CD4-positive, alpha-beta T cell treated with Interleukin-4 for 1 hour (primary cell): ENCODE data around the gene RAC3.
A peak's percentile ranks its signal among the peaks of the same experiment; 100 is the strongest.

ENCODE experiments used
- DNase-seq, 2 donors: peaks; one replicate each; pipeline ENCODE4 v3.0.0-alpha.2; 2020 to 2022

Gene RAC3

DNA sequence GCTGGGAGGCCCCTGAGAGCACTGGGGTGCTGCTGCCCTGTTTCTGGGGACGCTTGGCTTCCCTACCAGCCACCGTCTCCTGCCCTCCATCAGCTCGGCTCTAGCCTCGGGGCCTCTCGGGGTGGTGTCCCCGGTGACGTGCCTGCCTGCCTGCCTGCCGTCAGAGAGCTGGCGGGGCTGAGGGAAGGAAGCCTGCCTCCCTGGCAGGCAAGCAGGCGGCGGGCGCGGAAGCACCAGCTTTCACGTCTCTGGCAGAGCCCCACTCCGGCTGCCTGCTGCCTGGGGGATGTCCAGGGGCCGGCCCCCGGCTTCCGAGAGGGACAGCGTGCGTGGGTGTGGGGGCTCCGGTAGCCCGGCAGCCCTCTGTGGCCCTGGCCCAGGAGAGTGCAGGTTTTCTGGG lies 18.1 kb upstream of the RAC3 start:
- DNase-seq = no peak

DNA sequence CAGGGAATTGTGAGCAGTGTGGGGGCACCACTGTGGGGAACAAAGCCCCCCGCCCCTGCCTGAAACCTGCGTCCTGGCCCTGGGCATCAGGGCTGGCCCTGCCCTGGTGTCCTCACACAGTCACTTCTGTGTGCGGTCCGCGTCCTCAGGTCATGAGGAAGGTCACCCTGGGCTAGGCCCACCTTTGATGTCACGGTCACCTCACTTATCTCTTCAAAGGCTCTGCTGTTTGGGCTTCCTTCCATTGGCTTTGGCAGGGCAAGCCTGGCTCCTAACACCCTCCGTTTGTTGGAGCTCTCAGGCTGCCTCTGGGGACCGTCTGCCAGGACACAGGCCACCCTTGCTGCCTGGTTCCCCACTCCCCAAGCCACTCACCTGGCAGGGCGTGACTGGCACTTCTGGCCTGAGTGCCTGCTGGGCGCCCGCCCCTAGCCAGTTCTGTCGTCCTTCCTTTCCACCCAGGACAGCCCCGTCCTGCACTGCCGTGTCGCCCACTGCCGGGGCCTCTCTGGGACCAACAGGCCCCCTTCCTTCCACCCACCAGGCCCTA lies 17.6 kb upstream of the RAC3 start:
- no peak for DNase-seq

DNA sequence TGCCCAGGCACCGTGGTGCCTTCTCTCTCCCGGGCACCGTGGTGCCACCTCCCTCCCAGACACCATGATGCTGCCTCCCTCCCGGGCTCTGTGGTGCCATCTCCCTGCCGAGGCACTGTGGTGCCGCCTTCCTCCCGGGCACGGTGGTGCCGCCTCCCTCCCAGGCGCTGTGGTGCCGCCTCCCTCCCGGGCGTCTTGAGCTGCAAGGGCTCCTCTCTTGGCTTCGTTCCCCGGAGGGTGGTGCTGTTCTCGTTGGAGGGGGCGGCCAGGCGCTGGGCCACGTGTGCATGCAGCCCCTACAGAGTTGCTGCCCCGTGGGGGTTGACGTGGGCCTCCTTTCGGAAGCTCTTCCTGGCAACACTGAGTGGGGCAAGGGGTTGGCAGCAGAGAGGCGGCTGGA lies 17.0 kb upstream of the RAC3 start:
- DNase-seq = no peak

DNA sequence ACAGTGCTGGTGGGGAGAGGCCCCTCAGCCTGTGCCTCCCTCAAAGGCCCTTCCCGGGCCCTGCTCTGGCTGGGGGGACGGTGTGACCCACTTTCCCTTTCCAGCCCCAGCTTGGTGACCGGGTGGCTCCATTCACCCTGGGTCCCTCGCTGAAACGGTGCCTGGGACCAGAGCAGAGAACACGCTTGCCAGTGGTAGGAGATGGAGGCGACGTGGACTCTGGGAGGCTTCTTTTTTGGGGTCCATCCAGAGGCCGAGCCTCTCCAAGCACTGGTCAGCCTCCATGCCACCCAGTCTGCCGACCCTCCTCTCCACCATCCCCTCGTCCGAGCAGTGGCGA lies 16.5 kb upstream of the RAC3 start:
- DNase-seq = no peak

DNA sequence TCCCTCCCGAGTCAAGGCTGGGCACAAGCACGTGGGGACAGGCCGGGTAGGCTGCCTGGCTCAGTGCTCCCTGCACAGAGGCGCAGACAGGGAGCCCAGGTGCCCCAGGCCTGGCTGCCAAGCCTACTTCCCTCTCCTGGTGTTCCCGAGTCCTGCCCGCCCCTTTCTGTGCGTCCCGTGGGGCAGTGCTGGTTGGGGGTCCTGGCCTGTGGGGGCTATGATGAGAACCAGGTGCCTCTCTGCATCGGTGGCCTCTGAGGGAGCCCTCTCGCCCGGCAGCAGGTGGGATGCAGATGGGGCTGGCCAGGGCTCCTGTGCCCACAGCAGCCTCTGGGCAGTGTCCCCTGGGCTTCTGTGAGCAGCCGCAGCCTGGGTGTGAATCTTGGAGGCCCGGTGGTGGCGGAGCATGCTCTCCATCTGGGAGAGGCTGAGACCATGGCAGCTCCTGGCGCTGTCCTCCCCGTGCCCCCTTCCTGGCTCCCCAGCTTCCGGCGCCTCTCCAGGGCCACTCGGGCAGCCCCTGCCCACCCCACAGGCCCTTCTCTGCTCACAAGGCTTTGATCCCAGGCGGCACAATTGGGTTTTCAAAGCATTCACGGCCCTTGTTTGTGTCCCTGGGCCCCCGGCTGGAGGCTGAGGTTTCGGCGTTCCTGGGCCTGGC lies 16.0 kb upstream of the RAC3 start:
- no peak for DNase-seq

DNA sequence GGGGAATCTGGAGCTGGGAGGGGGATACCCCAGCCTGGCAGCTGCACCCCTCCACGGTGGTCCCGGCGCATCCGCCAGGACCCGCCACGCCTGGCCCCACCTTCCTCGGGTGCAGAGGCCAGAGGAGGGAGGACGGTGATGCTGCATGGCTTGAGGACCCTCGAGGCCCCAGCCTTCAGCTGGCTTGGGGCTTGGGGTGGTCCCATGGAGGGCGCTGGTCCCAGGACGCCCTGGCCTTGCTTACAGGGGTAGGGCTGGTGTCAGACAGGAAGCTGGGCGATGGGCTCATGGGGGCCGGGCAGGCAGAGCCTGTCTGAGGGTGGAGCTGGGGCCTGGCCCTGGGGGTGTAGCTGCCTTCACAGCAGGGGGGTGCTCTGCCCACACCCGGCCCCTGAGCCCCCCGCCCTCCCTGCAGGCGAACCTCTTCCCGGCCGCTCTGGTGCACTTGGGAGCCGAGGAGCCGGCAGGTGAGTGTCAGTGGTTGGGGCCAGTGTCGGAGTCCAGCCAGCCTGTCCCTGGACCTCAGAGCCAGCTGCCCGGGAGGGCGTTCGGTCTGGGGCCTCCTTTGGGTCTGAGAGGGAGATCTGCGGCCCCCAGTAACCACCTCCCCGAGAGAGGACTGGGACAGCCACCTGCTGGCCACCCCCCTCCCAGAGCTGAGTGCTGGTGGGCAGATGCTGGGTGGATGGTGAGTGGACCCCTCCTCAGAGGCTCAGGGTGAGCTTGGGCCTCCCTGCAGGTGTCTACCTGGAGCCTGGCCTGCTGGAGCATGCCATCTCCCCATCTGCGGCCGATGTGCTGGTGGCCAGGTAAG lies 15.2 kb upstream of the RAC3 start:
- no peak for DNase-seq

DNA sequence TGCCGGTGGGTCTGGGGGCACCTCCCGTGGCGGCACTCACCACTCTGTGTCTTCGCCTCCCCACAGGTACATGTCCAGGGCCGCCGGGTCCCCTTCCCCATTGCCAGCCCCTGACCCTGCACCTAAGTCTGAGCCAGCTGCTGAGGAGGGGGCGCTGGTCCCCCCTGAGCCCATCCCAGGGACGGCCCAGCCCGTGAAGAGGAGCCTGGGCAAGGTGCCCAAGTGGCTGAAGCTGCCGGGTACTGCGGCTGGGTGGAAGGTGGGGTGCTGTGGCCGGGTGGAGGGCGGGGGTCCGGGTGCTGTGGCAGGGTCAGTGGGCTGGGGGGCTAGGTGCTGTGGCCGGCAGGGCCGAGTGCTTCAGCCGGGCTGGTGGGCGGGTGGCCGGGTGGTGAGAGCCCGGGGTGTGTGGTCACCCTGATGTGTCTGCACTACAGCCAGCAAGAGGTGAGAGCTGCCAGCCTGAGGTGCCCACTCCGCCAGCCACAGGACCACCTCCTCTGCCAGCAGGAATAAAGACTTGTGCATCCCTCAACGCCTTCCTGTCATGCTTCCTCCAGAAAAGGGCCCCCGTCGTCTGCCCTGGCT lies 14.5 kb upstream of the RAC3 start:
- no peak for DNase-seq

DNA sequence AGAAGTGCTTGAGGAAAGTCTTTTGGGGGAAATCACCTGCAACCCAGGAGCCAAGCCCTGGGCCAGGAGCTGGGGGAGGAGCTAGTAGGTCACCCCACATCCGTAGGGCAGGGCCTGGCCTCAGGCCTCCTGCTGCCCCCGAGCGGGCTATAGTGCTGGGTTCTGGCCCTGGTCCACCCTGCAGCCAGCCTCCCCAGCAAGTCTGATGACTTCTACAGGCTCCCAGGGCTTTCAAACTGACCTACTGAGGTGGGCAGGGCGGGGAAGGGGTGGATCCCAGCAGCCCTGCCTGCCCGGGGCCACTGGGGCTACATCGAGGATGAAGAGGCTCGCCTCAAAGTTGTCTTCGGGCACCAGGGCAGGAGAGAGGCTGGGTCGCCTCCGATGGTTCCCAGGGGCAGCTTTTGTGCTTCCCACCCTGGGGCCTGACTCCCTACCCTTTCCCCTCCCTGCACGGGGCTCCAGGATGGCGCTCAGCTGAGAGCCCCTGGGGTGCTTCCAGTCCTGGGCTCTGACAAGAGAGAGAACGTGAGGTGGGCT lies 13.8 kb upstream of the RAC3 start:
- no peak for DNase-seq

DNA sequence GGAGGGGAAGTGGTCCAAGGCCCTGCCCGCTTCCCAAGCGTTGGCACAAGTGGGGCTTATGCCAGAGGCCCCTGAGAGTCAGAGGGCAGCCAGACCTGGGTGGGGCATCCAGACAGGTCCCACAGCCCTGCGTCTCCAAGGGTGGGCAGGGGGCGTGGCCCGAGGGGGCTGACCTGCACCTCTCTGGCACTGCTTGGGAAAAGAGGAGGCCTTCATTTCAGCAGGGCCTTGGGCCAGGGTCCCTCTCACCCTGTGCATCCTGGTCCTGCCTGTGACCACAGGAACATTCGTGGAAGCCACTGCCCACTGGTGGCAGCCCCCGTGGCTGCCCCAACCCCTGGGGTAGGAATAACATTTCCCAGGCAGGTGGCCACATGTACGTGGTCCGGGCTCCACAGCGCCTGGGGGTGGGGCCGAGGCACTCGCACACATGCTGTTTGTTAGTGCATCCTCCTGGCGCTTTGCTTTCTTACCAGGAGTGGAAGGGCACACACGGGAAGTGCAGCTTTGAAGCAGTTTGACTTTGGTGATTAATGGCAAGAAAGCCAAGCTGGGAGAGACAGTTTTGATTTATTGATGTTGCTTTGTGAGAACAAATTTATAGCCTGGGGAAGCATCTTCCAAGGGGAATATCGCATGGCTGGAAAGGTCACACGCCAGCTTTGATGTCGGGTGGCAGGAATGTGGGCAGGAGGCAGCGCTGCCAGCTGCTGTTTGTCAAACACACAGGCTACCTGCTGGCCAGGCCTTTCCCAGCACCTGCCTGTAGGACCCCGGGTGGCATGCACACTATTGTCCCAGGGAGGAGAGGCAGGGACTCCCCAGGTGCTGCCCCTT lies 13.1 kb upstream of the RAC3 start:
- no peak for DNase-seq

DNA sequence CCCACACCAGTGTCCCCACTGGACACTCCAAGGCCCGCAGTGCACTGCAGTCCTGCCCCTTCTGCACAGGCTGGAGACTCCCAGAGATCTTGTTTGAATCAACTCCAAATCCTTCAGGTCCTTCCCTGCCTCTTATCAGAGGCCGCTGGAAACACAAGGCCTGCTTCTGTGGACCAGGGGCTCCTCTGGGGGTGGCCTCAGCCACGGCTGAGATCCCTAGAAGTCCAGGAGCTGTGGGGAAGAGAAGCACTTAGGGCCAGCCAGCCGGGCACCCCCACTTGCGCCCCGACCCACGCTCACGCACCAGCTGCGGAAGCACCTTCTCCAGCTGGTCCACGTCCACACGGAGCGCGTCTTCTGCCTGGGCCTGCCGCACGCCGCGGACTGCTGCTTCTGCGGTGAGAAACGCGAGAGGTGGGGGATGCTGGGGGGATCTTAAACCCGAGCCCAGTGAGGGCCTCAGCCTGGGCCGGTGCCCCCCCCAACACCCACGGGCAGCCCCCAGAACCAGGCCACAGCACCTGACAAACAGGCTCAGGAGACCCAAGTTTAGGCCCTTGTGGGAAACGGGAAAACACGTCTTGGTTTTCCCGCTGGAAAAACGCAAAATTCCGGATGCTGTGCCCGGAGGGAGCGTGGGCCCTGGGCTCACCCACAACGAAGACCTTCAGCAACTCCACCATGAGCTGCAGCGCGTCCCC lies 12.3 kb upstream of the RAC3 start:
- no peak for DNase-seq

DNA sequence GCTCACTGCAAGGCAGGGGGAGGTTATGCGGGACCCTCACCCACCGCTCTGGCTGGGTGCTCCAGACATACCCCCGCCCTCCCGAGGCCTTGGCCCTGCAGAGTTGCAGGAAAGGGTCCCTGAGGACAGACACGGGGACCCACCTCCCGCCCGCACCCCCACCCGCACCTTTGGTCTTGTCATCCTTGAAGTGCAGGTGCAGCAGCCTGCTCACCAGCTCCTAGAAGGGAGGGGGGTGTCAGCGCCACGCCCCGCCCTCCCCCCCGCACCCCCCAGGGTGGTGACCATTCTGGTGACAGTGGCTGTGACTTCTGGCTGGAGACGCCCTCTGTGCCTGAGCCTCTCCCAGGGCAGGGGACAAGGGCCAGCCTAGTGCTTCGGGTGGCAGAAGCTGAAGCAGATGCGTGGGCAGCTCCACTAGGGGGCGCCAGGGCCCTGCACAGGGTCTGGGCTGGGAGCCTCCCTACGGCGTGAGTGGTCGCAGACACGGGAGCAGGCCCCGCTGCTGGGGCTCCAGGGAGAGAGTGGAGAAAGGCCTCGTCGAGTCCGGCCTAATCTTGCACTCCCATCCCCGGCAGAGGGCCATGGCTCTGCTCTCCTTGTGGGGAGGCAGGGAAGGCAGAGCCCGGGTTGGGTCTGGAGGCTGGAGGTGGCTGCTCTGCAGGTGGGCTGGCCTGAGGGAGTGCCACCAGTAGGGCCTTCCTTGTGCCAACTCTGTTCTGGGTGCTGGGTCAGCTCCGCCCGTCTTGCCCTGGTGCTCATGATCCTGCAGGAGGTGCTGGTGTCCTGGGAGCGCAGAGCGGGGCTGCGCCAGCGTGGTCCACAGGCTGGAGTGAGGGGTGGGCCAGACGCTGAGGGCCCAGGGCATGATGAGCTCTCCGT lies 11.5 kb upstream of the RAC3 start:
- peak; percentile 57 for DNase-seq

DNA sequence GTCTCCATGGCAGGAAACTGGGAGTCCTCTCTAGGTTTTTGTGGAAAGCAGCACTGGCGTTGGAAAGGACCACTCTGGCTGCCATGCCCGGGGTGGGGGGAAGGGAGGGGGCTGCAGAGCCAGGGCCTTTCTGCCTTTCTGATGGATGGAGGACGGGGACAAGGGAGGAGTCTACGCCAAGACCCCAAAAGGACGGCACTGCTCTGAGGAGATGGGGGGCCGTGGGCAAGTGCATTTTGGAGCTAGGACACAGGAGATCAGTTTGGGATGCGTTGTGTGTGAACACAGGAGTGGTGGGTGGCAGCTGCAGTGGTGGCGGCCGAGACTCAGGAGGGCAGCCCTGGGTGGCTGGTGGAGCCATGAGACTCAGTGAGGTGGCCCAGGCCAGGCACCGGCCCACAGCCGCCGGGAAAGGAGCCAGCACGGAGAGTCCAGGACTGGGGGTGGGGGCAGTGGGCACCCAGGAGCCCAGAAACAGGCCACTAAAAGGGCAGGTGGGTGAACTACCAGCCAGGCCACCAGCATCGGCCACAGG lies 10.8 kb upstream of the RAC3 start:
- DNase-seq = no peak

DNA sequence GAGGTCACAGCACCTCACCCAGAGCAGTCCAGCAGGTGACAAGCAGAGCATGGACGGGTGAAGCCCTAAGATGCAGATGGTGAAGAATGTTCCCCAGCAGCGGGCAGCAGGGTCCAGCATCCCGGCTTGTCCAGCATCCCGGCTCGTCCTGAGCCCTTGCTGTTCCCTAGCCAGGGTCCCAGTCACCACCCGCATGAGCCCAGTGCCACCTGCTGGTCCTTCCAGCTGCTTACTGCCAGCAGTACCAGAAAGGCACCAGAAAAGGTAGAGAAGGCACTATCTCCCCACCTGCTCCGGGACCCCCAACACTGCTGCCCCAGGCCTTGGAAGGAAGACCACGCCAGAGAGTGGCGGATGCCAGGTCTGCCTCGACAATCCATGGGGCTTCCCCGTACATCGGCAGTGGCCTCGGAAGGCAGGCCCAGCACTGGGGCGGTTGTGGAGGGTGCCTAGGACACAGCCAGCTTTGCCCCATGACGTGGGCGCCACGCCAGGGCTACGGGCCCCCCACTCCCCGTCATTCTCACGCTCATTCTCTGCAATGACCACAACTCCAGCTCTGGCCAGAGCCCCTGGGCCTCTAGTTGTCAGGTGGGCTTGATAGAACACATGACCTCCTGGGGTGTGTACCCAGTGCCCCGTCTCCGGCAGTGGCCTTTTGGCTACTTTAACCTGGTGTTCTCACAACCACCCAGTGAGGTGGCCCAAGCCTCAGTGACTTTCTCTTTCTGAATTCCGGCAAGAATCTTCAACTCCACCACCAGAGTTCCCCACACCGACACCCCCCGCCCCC lies 10.2 kb upstream of the RAC3 start:
- peak; percentile 63 to 67 for DNase-seq

DNA sequence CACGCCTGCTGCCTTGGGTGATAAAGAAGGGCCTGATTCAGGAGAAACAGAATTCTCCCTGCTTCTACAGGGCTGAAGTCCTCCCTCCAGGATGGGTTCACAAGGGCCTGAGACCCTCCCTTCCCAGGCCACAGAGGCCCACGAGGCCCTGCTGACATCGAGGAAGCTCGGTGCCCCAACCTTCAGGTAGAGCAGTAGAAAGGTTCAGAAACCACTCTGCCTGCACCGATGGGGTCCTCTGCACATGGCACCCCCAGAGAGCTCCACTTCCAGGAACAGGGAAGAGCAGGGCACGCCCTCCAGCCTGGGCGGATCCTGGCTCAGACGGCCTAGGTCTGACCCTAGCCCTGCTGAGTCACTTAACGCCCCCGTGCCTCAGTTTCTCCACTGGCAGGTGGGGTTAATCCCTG lies 9.6 kb upstream of the RAC3 start:
- no peak for DNase-seq

DNA sequence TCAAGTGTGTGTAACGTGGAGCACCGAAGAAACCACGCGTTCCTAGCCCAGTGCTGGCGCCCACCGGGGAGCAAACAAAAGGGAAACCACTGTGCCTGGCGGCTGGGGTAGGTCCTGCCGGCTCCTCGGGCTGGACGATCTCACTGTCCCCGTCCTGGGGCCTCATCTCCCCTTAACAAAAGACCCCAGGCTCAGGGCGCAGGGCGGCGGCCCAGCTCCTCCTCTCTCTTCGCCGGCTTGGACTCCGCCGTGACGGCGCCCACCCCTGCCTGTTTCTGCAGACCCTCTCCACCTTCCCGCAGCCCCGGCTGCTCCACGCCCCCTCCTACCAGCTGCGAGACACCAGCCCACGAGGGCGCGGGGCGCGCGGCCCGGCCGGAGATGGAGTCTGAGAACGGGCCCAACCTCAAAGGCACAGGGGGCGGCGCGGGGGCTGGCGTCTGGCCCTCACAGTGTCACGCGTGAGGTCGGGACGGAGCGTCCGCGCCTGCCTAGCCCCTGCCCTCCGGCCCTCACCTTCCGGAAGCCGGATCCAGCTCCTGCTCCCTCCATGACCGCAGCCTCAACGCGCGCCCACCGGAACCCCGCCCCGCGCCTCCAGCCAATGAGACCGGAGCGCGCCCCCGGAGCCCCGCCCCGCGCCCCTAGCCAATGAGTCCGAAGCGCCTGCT lies 9.0 kb upstream of the RAC3 start, which contains the start of gene CENPX:
CENPX (minus strand) TSS at position 569 of the 671 bp plus-strand sequence; CDS start at position 552, 17 bp downstream.
- no peak for DNase-seq

DNA sequence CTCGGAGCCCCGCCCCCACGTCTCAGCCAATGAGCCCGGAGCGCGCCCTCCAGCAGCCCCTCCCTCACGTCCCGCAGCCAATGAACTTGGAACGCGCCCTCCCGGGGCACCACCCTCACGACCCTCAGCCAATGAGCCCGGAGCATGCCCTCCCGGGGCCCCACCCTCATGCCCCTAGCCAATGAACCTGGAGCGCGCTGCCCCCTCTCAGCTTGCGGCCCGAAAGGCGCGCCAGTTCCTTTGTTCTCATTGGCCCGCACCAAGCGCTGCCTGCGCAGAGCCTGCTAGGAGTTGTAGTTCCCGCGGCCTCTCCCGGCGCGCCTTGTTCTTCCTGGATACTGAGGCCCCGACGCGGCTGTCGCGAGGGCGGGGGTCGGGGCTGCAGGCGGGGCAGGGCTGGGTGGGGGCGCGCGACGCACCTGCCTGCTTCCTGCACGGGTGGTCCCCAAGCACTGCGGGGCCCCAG lies 8.5 kb upstream of the RAC3 start, which contains the start of gene LRRC45:
LRRC45 (plus strand) TSS at position 325 of the 466 bp plus-strand sequence. CDS start 339 bp downstream, outside the sequence.
- peak; percentile 100 for DNase-seq

DNA sequence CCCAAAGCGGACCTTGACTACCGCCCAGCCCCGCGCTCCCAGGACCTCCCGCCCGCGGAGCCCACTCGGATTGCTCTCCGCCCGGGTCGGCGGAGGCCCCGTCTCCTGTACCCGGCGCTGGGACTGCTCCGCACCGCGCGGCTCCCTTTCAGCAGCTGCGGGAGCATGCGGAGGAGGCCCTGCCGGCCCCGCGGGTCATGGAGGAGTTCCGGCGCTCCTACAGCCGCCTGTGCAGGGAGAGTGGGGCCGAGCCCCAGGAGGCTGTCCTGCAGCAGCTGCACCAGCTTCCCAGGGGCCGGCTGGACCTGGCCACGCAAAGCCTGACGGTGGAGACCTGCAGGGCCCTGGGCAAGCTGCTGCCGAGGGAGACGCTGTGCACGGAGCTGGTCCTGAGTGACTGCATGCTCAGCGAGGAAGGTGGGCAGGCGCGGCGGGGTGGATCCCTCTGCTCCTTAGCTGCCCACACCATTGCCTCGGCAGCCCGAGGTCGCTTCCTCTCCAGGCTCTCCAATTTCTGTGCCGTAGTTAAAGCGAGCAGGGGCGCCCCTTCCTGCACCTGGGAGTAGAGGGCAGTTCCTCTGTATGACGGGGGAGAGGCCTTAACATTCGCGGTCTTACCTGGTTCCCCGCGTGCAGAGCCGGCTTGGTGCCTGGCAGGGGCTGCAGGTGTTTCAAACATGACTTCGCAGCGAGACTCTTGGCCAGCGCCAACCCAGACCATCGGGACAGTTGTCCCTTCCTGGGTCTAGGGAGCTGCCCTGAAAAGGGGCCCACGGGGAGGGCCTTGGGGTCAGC lies 7.8 kb upstream of the RAC3 start:
- peak in 1 of 2 donors; percentile 4 for DNase-seq

DNA sequence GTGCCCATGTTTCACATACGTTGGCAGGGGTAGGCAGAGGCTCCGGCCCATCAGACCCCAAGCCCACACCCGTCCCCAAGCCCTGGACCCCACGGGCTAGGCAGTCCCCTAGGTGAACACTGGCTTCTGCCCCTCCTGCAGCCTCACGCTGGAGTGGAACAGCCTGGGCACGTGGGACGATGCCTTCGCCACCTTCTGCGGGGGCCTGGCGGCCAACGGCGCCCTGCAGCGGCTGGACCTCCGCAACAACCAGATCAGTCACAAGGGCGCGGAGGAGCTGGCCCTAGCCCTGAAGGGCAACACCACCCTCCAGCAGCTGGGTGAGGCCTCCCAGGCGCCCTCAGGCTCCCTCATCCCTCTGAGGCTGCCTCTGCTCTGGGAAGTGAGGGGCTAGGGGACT lies 6.6 kb upstream of the RAC3 start:
- no peak for DNase-seq
